Ovary (tissue), 3 donors: ENCODE results near the gene ANKRD1.

ENCODE experiments used
- POLR2A ChIP-seq: fragments of 450-650 bp; IDR thresholded peaks from one replicate; pipeline ENCODE4 v1.6.1; 2017; ENCODE audit warnings: antibody characterized with exemption, mild to moderate bottlenecking, moderate library complexity
- TF ChIP-seq, protein P1 (sequence below), 3 donors: fragments of 450-650 bp in 2 of 3; fragments of 200-600 bp in 1 of 3; IDR thresholded peaks; one replicate each; pipeline versions ENCODE4 v1.5.1 to v1.8.0; 2016 to 2022; ENCODE audit warnings: antibody characterized with exemption in 3 of 3, mild to moderate bottlenecking in 1 of 3
- donor health status: DM: no; HTN: no; CAD: no.

DNA sequence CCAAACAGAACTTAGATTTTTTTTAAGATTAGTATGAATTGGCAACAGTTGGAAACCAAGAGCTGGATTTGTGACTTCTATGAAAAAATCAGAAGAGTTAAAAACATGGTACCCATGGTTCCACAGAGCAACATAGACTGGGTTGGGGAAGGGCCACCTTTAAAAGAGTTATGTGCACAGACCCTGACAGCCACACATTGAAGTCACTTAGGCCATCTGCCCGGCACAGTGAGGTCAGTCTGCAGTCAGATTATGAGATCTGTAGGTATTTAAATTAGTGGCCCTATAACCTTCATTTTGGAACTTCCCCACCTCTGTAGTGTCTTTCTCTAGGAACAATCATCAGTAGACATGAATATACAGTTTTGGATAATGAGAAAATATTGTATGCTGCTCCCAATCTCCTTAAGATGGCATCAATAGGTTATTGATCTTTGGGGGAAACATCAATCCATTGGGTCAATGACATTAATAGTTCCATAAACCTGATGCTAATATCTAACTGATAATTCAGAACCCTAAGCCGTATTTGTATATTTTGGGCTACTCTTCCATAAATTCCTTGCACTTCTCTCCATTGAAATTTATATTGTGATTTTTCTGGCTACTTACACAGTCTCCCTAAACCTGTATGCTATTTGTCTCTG is 7.0 kb downstream of the ANKRD1 start:
- TF ChIP-seq, protein P1, sequence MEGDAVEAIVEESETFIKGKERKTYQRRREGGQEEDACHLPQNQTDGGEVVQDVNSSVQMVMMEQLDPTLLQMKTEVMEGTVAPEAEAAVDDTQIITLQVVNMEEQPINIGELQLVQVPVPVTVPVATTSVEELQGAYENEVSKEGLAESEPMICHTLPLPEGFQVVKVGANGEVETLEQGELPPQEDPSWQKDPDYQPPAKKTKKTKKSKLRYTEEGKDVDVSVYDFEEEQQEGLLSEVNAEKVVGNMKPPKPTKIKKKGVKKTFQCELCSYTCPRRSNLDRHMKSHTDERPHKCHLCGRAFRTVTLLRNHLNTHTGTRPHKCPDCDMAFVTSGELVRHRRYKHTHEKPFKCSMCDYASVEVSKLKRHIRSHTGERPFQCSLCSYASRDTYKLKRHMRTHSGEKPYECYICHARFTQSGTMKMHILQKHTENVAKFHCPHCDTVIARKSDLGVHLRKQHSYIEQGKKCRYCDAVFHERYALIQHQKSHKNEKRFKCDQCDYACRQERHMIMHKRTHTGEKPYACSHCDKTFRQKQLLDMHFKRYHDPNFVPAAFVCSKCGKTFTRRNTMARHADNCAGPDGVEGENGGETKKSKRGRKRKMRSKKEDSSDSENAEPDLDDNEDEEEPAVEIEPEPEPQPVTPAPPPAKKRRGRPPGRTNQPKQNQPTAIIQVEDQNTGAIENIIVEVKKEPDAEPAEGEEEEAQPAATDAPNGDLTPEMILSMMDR (IDR thresholded peaks at IDR 0.05), result no peak
- TF ChIP-seq POLR2A, result no peak
